OCI-LY1 (cell line): Measurements from ENCODE around the gene ACAD8.

Source experiments
- H2AFZ ChIP-seq: fragments of 200-600 bp; sonication (generic), shearing (Covaris generic); 2 replicates; pipeline ENCODE4 v1.6.0; 2014; ENCODE audit warnings: antibody characterized with exemption, mild to moderate bottlenecking, low read length
- H3F3A ChIP-seq: fragments of 200-600 bp; sonication (generic), shearing (Covaris generic); 2 replicates; pipeline ENCODE4 v1.6.0; 2014; ENCODE audit warnings: mild to moderate bottlenecking, antibody characterized with exemption, low read length, moderate library complexity; ENCODE audit not compliant: insufficient read depth
- H3K27ac ChIP-seq: fragments of 200-600 bp; sonication (generic); 2 replicates; pipeline ENCODE4 v1.5.1; 2014; ENCODE audit warnings: low read length, mixed run types, mild to moderate bottlenecking, low read depth; ENCODE audit not compliant: poor library complexity, severe bottlenecking
- H3K27me3 ChIP-seq: fragments of 200-600 bp; sonication (generic); 2 replicates; pipeline ENCODE4 v1.6.0; 2014; ENCODE audit warnings: antibody characterized with exemption, mild to moderate bottlenecking, low read length, moderate library complexity; ENCODE audit not compliant: insufficient read depth
- H3K36me3 ChIP-seq: fragments of 200-600 bp; sonication (generic); 2 replicates; pipeline ENCODE4 v1.6.1; 2014; ENCODE audit warnings: mild to moderate bottlenecking, antibody characterized with exemption, low read length, moderate library complexity, mixed read lengths; ENCODE audit not compliant: insufficient read depth
- H3K4me1 ChIP-seq: fragments of 200-600 bp; sonication (generic); 2 replicates; pipeline ENCODE4 v1.5.1; 2014; ENCODE audit warnings: mild to moderate bottlenecking, low read length, moderate library complexity; ENCODE audit not compliant: insufficient read depth, severe bottlenecking
- H3K4me2 ChIP-seq: fragments of 200-600 bp; sonication (generic), shearing (Covaris generic); 2 replicates; pipeline ENCODE4 v1.6.1; 2014; ENCODE audit warnings: low read length
- H3K4me3 ChIP-seq: fragments of 200-600 bp; sonication (generic); 2 replicates; pipeline ENCODE4 v1.5.1; 2014; ENCODE audit warnings: low read length, low read depth, mild to moderate bottlenecking, mixed read lengths; ENCODE audit not compliant: poor library complexity, severe bottlenecking
- H3K79me2 ChIP-seq: fragments of 200-600 bp; shearing (Covaris generic); 2 replicates; pipeline ENCODE4 v1.6.1; 2016; ENCODE audit warnings: mixed run types, low read length, mixed read lengths; ENCODE audit not compliant: insufficient read depth
- H3K9ac ChIP-seq: fragments of 200-600 bp; sonication (generic), shearing (Covaris generic); 2 replicates; pipeline ENCODE4 v1.6.1; 2014; ENCODE audit warnings: mild to moderate bottlenecking, low read length, mixed read lengths
- H3K9me2 ChIP-seq: fragments of 200-600 bp; sonication (generic), shearing (Covaris generic); 2 replicates; pipeline ENCODE4 v1.6.1; 2014; ENCODE audit warnings: low read depth, mild to moderate bottlenecking, low read length, mixed read lengths
- H3K9me3 ChIP-seq: fragments of 200-600 bp; shearing (Covaris generic); 2 replicates; pipeline ENCODE4 v1.6.1; 2014; ENCODE audit warnings: low read length, mixed read lengths
- H4K20me1 ChIP-seq: fragments of 200-600 bp; sonication (generic), shearing (Covaris generic); 2 replicates; pipeline ENCODE4 v1.6.0; 2016; ENCODE audit warnings: mild to moderate bottlenecking, low read length; ENCODE audit not compliant: insufficient read depth
- CTCF ChIP-seq: fragments of 200-600 bp; sonication (generic), shearing (Covaris generic); IDR thresholded peaks from 2 replicates; pipeline ENCODE4 v1.5.1; 2017; ENCODE audit warnings: mild to moderate bottlenecking, antibody characterized with exemption, low read length, moderate library complexity, mixed read lengths
- EZH2 ChIP-seq: fragments of 200-600 bp; sonication (generic), shearing (Covaris generic); IDR thresholded peaks from 2 replicates; pipeline ENCODE4 v1.8.0; 2017; ENCODE audit warnings: borderline replicate concordance, mixed run types, mild to moderate bottlenecking, antibody characterized with exemption, low read length, moderate library complexity, mixed read lengths

Gene ACAD8

GRCh38 chr11:134312223-134312622 is 58.9 kb downstream of the ACAD8 start:
- Histone ChIP-seq H3K27ac (no peak overlapping the region), H3K9ac (no peak overlapping the region), H3K27me3 (no peaks in the 10 kb centered on the region), H3F3A (no peaks in the 10 kb centered on the region), H3K36me3 (no peaks in the 10 kb centered on the region), H4K20me1 (no peaks in the 10 kb centered on the region), H3K4me1 (no peaks in the 10 kb centered on the region), H2AFZ (no peak overlapping the region), H3K9me2 (no peaks in the 10 kb centered on the region), H3K79me2 (no peaks in the 10 kb centered on the region), H3K4me3 (no peak overlapping the region), H3K9me3 (no peaks in the 10 kb centered on the region), H3K4me2 (no peak overlapping the region)
- no peak for TF ChIP-seq EZH2
- TF ChIP-seq CTCF: no peak

GRCh38 chr11:134312807-134313206 is 59.4 kb downstream of the ACAD8 start:
- Histone ChIP-seq H3K4me2 (no peak overlapping the region), H3F3A (no peaks in the 10 kb centered on the region), H2AFZ (no peak overlapping the region), H3K4me3 (no peak overlapping the region), H3K9ac (no peak overlapping the region), H3K9me2 (no peaks in the 10 kb centered on the region), H4K20me1 (no peaks in the 10 kb centered on the region), H3K79me2 (no peaks in the 10 kb centered on the region), H3K4me1 (no peaks in the 10 kb centered on the region), H3K9me3 (no peaks in the 10 kb centered on the region), H3K27me3 (no peaks in the 10 kb centered on the region), H3K36me3 (no peaks in the 10 kb centered on the region), H3K27ac (no peak overlapping the region)
- TF ChIP-seq EZH2: no peak
- TF ChIP-seq CTCF: no peak

- Histone ChIP-seq H3K27me3 (no peaks in the 10 kb centered on the region), H4K20me1 (no peaks in the 10 kb centered on the region), H3K4me1 (no peaks in the 10 kb centered on the region), H3F3A (no peaks in the 10 kb centered on the region), H3K27ac (no peak overlapping the region), H3K4me2 (no peak overlapping the region), H3K36me3 (no peaks in the 10 kb centered on the region), H3K9ac (no peak overlapping the region), H3K9me2 (no peaks in the 10 kb centered on the region), H3K79me2 (no peaks in the 10 kb centered on the region), H3K9me3 (no peaks in the 10 kb centered on the region), H3K4me3 (no peak overlapping the region), H2AFZ (no peak overlapping the region)
- no peak for TF ChIP-seq CTCF
- no peak for TF ChIP-seq EZH2
Observed at GRCh38 chr11:134313379-134313778, 60.0 kb downstream of the ACAD8 start.
